SK-MEL-5 (cell line): Measurements from ENCODE around the gene HLA-DQA1. TPM values are rescaled to one million over a fixed set of nuclear protein-coding genes. Genes with fewer than 3 reads are reported as not detected.
A peak's percentile ranks its signal among the peaks of the same experiment; 100 is the strongest.
"Not testable (repeated sequence)": the region's sequence is repeated elsewhere in the genome, so short reads cannot be mapped to it uniquely, and the experiment has no call there.

Source experiments
- DNase-seq: peaks from one replicate; pipeline ENCODE4 v3.0.0-alpha.2; 2016; ENCODE audit warnings: low read depth, low spot score
- in situ Hi-C: cut with HindIII; loops from 2 replicates; pipeline ENCODE4 v1.10.0; 2016; ENCODE audit warnings: low sequenced_read_pairs, high pct_unique_total_duplicates, low pct_unique_long_range_greater_than_20kb
- total RNA-seq: library from RNA; depleted of rRNA; stranded (reverse); fragments of >200 nt; shearing (Covaris generic); gene quantifications from 2 replicates; pipeline ENCODE4 v1.2.3, GENCODE V29; 2014; rRNA removed

The HLA-DQA1 gene
- total RNA-seq, 1 experiment from 2014 or later = 0.37 TPM

DNA sequence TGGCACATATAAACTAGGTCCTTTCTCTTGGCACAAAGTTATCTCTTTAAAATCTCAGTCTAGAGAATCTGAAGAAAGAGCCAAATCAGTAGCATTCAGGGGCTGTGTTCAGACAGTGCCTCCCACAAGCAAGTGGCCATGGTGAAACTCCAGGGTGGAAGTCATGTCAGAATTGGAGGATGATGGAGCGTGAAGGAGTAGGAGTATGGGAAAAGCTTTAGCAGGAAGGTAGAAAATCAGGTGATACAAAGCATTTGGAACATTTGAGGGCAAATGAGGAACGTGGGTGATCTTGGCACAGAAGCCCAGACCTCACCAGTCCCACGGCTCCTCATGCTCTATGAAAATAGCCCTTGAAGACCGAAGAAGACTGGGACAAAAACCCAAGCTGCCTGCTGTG is 32.0 kb downstream of the HLA-DQA1 start:
- DNase-seq = no peak
- in situ Hi-C loops = no loop called here

DNA sequence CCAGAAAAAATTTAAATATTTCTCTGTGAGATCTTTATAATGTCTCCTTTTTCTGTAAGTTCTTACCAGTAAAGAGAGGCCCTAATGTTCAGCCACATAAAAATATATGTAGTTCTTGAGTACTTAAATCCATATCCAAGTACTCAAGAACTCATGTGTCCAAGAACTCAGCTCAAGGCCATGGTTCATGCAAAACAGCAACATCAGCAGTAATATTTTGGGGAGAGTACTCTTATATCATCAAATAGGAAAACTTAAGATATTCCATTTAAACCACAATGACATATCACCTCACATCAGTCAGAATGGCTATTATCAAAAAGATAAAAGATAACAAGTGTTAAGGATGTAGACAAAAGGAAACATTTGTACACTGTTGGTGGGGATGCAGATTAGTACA is 32.7 kb downstream of the HLA-DQA1 start:
- in situ Hi-C loops = no loop called here

GRCh38 chr6:32671908-32672307 is 34.7 kb downstream of the HLA-DQA1 start:
- in situ Hi-C loops, DNase-seq: not testable (repeated sequence)

More for the DNA sequence above, 32.7 kb downstream of the HLA-DQA1 start:
- no peak for DNase-seq

- in situ Hi-C loops, DNase-seq: not testable (repeated sequence)
These were observed 36.9 kb downstream of the HLA-DQA1 start for GRCh38 chr6:32674123-32674522.

DNA sequence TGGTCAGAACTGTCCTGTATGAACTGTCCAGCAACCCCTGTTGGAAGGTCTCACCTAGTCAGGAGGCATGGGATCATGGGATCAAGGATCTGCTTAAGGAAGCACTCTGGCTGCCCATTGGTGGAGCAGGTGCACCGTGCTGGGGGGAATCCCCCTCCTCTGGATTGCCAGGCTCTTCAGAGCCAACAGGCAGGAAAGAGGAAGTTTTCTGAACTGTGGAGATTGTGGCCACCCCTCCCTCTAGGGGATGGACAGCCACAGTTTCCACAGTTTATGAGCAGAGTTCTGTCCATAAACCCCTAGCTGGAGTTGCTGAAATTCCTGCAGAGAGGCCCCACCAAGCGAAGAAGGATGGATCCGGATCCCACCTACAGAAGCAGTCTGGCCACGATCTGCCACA is 42.3 kb downstream of the HLA-DQA1 start:
- in situ Hi-C loops = no loop called here

DNA sequence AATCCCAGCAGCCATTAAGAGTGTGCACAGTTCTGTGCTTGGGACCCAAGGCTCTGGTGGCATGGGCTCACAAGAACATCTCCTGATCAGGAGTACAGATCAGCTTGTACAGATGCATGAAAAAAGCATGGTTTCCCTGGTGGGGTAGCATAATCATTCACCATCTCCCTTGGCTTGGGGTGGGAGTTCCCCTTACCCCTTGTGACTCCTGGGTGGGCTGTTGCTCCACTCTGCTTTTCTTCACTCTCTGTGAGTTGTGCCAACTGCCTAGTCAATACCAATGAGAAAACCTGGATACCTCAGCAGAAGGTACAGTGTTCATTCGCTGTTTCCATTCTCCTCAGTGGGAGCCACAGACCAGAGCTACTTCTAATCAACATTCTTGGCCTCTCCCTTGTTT is 42.8 kb downstream of the HLA-DQA1 start:
- in situ Hi-C loops = no loop called here
- no peak for DNase-seq

More for the DNA sequence above, 42.3 kb downstream of the HLA-DQA1 start:
- no peak for DNase-seq

GRCh38 chr6:32684246-32684645 is 47.0 kb downstream of the HLA-DQA1 start:
- in situ Hi-C loops = no loop called here
- DNase-seq = no peak

- in situ Hi-C loops = no loop called here
- DNase-seq = peak; percentile 76
These were observed 48.4 kb downstream of the HLA-DQA1 start for GRCh38 chr6:32685603-32686002.

DNA sequence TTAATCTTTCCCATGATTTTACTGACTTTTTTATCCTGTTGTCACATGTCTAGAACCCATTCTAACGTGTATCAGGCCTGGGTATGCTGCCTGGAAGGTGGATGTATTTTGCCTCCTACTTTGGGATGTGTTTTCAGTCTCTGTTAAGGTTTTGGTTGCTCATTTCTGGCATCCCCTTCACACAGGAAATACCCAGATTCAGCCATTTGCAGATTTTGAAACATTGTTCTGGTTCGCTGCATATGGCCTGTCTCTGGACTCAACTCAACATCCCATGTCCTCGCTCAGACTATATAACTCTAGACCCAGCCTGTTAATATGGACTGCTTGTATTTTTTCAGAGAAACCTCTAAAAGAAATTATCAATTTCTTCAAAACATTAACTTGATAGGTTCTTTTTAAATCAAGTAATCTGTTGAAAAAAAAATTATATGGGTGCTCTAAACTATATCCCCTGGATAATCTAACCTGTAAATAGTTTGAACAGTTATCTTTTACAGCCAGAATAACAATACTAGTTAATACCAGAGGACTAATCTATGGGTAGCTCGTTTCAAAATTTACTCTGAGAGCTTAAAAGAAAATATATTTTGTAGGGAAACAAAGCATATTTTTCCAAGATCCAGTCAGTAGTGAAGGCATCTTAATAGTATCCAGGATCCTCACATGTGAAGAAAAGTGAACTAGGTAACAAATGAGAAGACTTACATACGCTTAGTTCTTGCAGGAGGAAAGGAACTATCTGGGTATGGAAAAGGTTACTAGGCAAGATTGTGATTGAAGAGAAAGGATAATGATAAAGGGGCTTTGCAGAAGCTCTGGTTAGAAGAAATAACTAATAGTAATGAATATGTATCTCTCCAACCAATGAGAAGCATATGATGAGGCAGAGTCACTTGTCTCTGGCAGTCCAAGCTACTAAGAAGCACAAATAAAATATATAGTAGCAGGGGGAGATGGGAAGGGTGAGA is 52.6 kb downstream of the HLA-DQA1 start:
- peak; percentile 51 for DNase-seq
- in situ Hi-C loops = no loop called here

DNA sequence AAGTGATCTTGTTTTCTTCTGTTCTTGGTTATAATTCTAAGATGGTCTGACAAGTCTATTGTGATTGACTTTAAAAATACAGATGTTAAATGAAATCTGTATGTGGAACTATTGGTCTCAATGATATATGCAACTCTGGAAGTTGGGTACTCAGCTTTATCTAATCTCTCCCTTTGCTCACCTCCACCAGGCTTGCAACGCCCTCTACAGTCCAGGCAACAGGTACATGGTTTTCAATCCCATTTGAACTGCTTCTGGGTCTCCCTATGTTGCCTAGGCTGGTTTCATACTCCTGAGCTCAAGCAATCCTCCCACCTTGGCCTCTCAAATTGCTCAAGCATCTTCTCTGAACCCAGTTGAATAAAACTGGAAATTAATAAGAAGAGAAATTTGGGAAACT is 54.8 kb downstream of the HLA-DQA1 start:
- DNase-seq = peak; percentile 44
- in situ Hi-C loops = no loop called here

Other genes starting within 250 kb of the HLA-DQA1 start
- not detected in 2 replicates for gene BTNL2, start 230.2 kb upstream of the HLA-DQA1 start, total RNA-seq
- 5.7 and 10.0 TPM in 2 replicates for gene HLA-DRA, start 197.5 kb upstream of the HLA-DQA1 start, total RNA-seq
- 0.29 and 0.58 TPM in 2 replicates for gene HLA-DRB5, start 107.1 kb upstream of the HLA-DQA1 start, total RNA-seq
- gene HLA-DRB1, start 47.6 kb upstream of the HLA-DQA1 start, total RNA-seq = 2.0 and 2.1 TPM in 2 replicates
- gene HLA-DQB1, start 29.3 kb downstream of the HLA-DQA1 start, total RNA-seq = 1.0 and 2.7 TPM in 2 replicates
- gene HLA-DQA2, start 104.0 kb downstream of the HLA-DQA1 start, total RNA-seq = 0.19 TPM in 1 of 2 replicates, not detected in the other
- not detected in 2 replicates for gene HLA-DQB2, start 126.1 kb downstream of the HLA-DQA1 start, total RNA-seq
- gene HLA-DOB, start 179.6 kb downstream of the HLA-DQA1 start, total RNA-seq = not detected in 2 replicates
- gene TAP2, start 201.3 kb downstream of the HLA-DQA1 start, total RNA-seq = 52.5 and 54.2 TPM in 2 replicates
- 40.4 and 43.9 TPM in 2 replicates for gene PSMB8, start 206.6 kb downstream of the HLA-DQA1 start, total RNA-seq
- 30.6 and 36.4 TPM in 2 replicates for gene TAP1, start 216.3 kb downstream of the HLA-DQA1 start, total RNA-seq
- gene PSMB9, start 216.8 kb downstream of the HLA-DQA1 start, total RNA-seq = 10.4 and 15.4 TPM in 2 replicates